Thyroid gland (tissue), 4 donors: ENCODE results near the gene SLC38A1. TPM values are rescaled to one million over a fixed set of nuclear protein-coding genes. Genes with fewer than 3 reads are reported as not detected.
"Not testable (repeated sequence)": the region's sequence is repeated elsewhere in the genome, so short reads cannot be mapped to it uniquely, and the experiment has no call there.

Source experiments
- DNase-seq, 2 donors: peaks; one replicate each; pipeline ENCODE4 v3.0.0-alpha.2; 2019
- H3K27ac ChIP-seq, 3 donors: fragments of 200-600 bp; sonication (generic); 1 replicate in 2 of 3; 2 replicates in 1 of 3; pipeline ENCODE4 v1.5.1; 2016 to 2019; ENCODE audit warnings: mild to moderate bottlenecking in 1 of 3, moderate library complexity in 1 of 3
- H3K27me3 ChIP-seq: fragments of 200-600 bp; sonication (generic); one replicate; pipeline ENCODE4 v1.5.1; 2019
- H3K36me3 ChIP-seq, 2 donors: fragments of 200-600 bp; sonication (generic); one replicate each; pipeline ENCODE4 v1.5.1; 2016 to 2019
- H3K4me1 ChIP-seq, 2 donors: fragments of 200-600 bp; sonication (generic); one replicate each; pipeline ENCODE4 v1.5.1; 2017 to 2019
- H3K4me3 ChIP-seq, 3 donors: fragments of 200-600 bp; sonication (generic); replicated peaks in 1 of 3; 1 replicate in 2 of 3; 2 replicates in 1 of 3; pipeline ENCODE4 v1.5.1; 2016; ENCODE audit warnings: mild to moderate bottlenecking in 1 of 3
- H3K9me3 ChIP-seq: fragments of 200-600 bp; sonication (generic); one replicate; pipeline ENCODE4 v1.5.1; 2017
- CTCF ChIP-seq, 6 experiments: fragments of 200-600 bp in 3 of 6; fragments of 450-650 bp in 3 of 6; sonication (generic) in 3 of 6; IDR thresholded peaks; one replicate each; pipeline ENCODE4 v1.5.1; 2016 to 2019; ENCODE audit warnings: antibody characterized with exemption in 6 of 6, mild to moderate bottlenecking in 2 of 6, inconsistent platforms in 1 of 6, moderate library complexity in 1 of 6
- POLR2A ChIP-seq, 2 donors: fragments of 450-650 bp; IDR thresholded peaks; one replicate each; pipeline ENCODE4 v1.6.1; 2017; ENCODE audit warnings: antibody characterized with exemption in 2 of 2, mild to moderate bottlenecking in 2 of 2, moderate library complexity in 1 of 2
- WGBS, 2 donors: methylation state at CpG; one replicate each; pipeline ENCODE4 v1.1.5; 2017; 5-methylcytosine and 5-hydroxymethylcytosine counted together
- intact Hi-C: fragments of 100-400 bp; cut with DNase I; formaldehyde crosslinking; loops from one replicate; pipeline ENCODE4 v1.15.1; 2023
- total RNA-seq, 4 donors: library from RNA; depleted of rRNA; stranded (reverse); fragments of >200 nt; gene quantifications; one replicate each; pipeline ENCODE4 v1.2.3, GENCODE V29; 2016

Gene SLC38A1
- total RNA-seq, 4 donors from 2014 or later: 101 to 282 (median 120) TPM

GRCh38 chr12:46258129-46258528, 10.7 kb downstream of the SLC38A1 start:
- Histone ChIP-seq H3K27ac (no peak overlapping the region), H3K36me3 (no peaks in the 10 kb centered on the region), H3K9me3 (no peaks in the 10 kb centered on the region), H3K27me3 (no peaks in the 10 kb centered on the region), H3K4me1 (peaks cover 31% of the 10 kb centered on the region in 2 donors), H3K4me3 (no peak overlapping the region)
- DNase-seq: no peak
- TF ChIP-seq CTCF (IDR thresholded peaks at IDR 0.05) (no peak), POLR2A (IDR thresholded peaks at IDR 0.05) (no peak)
- 90 to 94% methylated on average over 2 of the region's 2 CpGs for WGBS, 2 donors
- intact Hi-C loops: no loop called here

GRCh38 chr12:46256942-46257341, 11.9 kb downstream of the SLC38A1 start:
- Histone ChIP-seq H3K27me3 (no peaks in the 10 kb centered on the region), H3K9me3 (no peaks in the 10 kb centered on the region), H3K4me1 (peaks cover 23 to 25% of the 10 kb centered on the region in 2 donors), H3K4me3 (no peak overlapping the region), H3K36me3 (no peaks in the 10 kb centered on the region), H3K27ac (no peak overlapping the region)
- TF ChIP-seq POLR2A (IDR thresholded peaks at IDR 0.05) (no peak), CTCF (IDR thresholded peaks at IDR 0.05) (no peak)
- no peak for DNase-seq
- WGBS, 2 donors: 80 to 86% methylated on average over 3 of the region's 3 CpGs
- intact Hi-C loops: no loop called here

- H3K27ac ChIP-seq: no peak overlapping the region
- H3K4me3 ChIP-seq: no peak overlapping the region
- H3K4me1 ChIP-seq: peaks cover 0 to 3% of the 10 kb centered on the region in 2 donors
- 99 to 100% methylated on average over 2 of the region's 2 CpGs for WGBS, 2 donors
- no peaks in the 10 kb centered on the region for H3K9me3 ChIP-seq
- intact Hi-C loops: no loop called here
- H3K27me3 ChIP-seq: no peaks in the 10 kb centered on the region
- no peak for DNase-seq
- TF ChIP-seq POLR2A (IDR thresholded peaks at IDR 0.05) (no peak), CTCF (IDR thresholded peaks at IDR 0.05) (no peak)
- H3K36me3 ChIP-seq: no peaks in the 10 kb centered on the region
Measured at GRCh38 chr12:46253544-46254162, 15.2 kb downstream of the SLC38A1 start.

- H3K27me3 ChIP-seq, intact Hi-C loops, H3K27ac ChIP-seq, H3K4me1 ChIP-seq, H3K4me3 ChIP-seq, H3K9me3 ChIP-seq, DNase-seq, H3K36me3 ChIP-seq: not testable (repeated sequence)
- 96 to 97% methylated on average over 5 of the region's 5 CpGs for WGBS, 2 donors
Measured at GRCh38 chr12:46251994-46252393, 16.8 kb downstream of the SLC38A1 start.

- WGBS, 2 donors: 80 to 96% methylated on average over 4 of the region's 4 CpGs
- H3K27ac ChIP-seq, H3K36me3 ChIP-seq, intact Hi-C loops, DNase-seq, H3K27me3 ChIP-seq, H3K9me3 ChIP-seq, H3K4me3 ChIP-seq, H3K4me1 ChIP-seq: not testable (repeated sequence)
Measured at GRCh38 chr12:46249960-46250359, 18.9 kb downstream of the SLC38A1 start.

GRCh38 chr12:46246021-46246700, 22.7 kb downstream of the SLC38A1 start:
- Histone ChIP-seq H3K27me3 (no peaks in the 10 kb centered on the region), H3K4me1 (peaks cover 0 to 3% of the 10 kb centered on the region in 2 donors), H3K4me3 (no peak overlapping the region), H3K9me3 (no peaks in the 10 kb centered on the region), H3K36me3 (no peaks in the 10 kb centered on the region), H3K27ac (no peak overlapping the region)
- whole genome bisulfite sequencing, 2 donors: 86 to 89% methylated on average over 15 of the region's 15 CpGs
- intact Hi-C loops: no loop called here
- no peak for DNase-seq
- no peak for TF ChIP-seq POLR2A (IDR thresholded peaks at IDR 0.05)
